ENCODE data around the gene AGRN. TPM values are rescaled to one million over a fixed set of nuclear protein-coding genes. Genes with fewer than 3 reads are reported as not detected.

AGRN gene
- total RNA-seq, 1 donor from 2014 or later = 166 TPM

DNA sequence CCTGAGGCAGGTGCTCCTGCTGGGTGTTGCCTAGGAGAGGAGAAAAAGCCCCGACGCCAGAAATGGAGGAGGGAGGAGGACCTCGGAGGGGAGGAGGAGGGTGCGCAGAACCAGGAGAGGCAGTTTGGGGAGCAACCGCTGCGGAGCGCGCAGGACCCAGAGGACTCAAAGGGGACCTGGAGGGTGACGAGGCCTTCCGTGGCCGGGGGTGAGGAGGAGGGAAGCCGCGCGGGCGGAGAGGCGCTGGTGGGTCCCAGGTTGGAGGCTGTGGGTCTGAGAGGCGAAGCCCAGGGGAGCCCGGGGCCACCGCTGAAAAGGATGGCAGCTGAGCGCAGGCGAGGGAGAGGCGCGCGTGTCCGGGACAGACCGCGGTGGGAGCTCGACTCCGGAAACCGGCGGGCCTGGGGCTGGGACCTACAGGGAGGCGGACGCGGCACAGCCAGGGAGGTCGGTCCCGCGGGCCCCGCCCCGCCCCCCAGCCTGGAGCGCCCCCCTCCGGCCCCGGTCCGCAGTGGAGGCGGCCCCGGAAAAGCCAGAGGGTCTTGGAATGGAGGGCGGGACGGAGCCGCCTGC lies 39.1 kb downstream of the AGRN start:
- peaks cover 40% of the 10 kb centered on the region for H3K27me3 Mint-ChIP-seq
- TF ChIP-seq, protein P1, sequence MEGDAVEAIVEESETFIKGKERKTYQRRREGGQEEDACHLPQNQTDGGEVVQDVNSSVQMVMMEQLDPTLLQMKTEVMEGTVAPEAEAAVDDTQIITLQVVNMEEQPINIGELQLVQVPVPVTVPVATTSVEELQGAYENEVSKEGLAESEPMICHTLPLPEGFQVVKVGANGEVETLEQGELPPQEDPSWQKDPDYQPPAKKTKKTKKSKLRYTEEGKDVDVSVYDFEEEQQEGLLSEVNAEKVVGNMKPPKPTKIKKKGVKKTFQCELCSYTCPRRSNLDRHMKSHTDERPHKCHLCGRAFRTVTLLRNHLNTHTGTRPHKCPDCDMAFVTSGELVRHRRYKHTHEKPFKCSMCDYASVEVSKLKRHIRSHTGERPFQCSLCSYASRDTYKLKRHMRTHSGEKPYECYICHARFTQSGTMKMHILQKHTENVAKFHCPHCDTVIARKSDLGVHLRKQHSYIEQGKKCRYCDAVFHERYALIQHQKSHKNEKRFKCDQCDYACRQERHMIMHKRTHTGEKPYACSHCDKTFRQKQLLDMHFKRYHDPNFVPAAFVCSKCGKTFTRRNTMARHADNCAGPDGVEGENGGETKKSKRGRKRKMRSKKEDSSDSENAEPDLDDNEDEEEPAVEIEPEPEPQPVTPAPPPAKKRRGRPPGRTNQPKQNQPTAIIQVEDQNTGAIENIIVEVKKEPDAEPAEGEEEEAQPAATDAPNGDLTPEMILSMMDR (conservative IDR thresholded peaks at IDR 0.05) = peak; percentile 69
- peak overlapping the region; percentile 79 for H3K4me3 Mint-ChIP-seq
- no peaks in the 10 kb centered on the region for H3K9me3 Mint-ChIP-seq
- no peak for DNase-seq (ENCODE audit: extremely low spot score, unreplicated experiment)
- H3K36me3 Mint-ChIP-seq = no peaks in the 10 kb centered on the region
- H3K27ac Mint-ChIP-seq = no peak overlapping the region
- H3K4me1 Mint-ChIP-seq (ENCODE audit: unreplicated experiment) = peaks cover 5% of the 10 kb centered on the region

DNA sequence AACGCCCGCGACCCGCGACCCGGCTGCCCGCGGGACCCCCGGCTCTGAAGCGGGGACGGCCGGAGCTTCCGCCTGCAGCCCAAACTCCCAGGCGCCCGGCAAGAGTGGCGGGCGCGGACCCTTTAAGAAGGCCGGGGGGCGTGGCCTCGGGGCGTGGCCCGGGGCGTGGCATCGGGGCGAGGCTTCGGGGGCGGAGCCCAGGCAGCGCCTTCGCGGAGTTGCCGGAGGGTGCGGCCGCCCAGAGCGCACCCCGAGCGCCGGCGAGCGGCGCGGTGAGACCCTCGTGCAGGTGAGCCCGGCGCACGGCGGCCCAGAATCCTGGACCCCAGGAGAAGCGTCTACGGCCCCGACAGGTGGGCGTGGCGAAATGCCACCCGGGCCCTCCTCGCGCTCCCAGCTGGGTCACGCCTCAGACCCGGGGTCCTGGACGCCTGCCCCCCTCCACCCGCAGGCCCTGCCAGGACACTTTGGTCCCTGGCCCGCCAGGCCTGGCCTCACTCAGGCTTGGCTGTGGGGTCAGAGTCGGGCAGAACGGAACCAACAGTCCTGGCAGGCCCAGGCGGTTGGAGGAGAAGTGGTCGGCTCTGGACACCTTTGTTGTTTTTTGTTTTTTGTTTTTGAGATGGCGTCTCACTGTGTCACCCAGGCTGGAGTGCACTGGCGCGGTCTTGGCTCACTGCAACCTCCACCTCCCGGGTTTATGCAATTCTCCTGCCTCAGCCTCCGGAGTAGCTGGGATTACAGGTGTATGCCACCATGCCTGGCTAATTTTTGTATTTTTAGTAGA lies 39.8 kb downstream of the AGRN start:
- no peak for DNase-seq (ENCODE audit: extremely low spot score, unreplicated experiment)
- Mint-ChIP-seq H3K27me3 (peaks cover 40% of the 10 kb centered on the region), H3K27ac (no peak overlapping the region), H3K4me1 (ENCODE audit: unreplicated experiment) (peaks cover 5% of the 10 kb centered on the region), H3K4me3 (peak overlapping the region; percentile 45), H3K36me3 (no peaks in the 10 kb centered on the region), H3K9me3 (no peaks in the 10 kb centered on the region)
- TF ChIP-seq, protein P1 (conservative IDR thresholded peaks at IDR 0.05) = no peak

DNA sequence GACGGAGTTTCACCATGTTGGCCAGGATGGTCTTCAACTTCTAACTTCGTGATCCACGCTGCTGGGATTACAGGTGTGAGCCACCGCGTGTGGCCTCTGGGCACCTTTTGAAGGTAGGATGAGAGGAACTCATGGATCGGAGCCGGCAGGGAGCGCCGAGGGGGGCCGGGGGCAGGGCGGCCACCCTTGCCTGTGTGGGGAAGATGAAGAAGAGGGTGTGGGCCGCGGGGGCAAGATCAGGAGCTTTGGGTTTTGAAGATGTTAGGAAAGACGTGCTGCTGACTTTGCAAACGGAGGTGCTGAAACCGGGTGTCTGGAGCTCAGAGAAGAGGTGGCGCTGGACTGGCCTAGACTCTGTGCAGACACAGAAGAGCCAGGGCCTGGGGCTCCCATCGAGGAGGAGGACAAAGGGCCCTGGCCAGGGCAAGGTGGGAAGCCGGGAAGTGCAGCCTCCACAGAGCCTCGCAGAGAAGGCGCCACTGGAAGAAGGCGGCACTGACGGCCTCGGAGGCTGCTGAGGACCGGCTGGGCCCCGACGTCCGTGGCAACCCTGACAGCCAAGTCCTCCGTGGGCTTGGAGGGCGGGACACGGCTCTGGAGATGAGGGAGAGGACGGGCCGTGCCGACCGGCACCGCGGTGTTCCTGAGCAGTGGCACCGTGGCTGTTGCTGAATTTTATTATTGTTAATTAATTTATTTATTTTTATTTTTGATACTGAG lies 40.5 kb downstream of the AGRN start:
- TF ChIP-seq, protein P1 (conservative IDR thresholded peaks at IDR 0.05) = no peak
- Mint-ChIP-seq H3K4me3 (peak overlapping the region; percentile 45), H3K4me1 (ENCODE audit: unreplicated experiment) (peaks cover 5% of the 10 kb centered on the region), H3K27me3 (peaks cover 41% of the 10 kb centered on the region), H3K36me3 (no peaks in the 10 kb centered on the region), H3K9me3 (no peaks in the 10 kb centered on the region), H3K27ac (no peak overlapping the region)
- no peak for DNase-seq (ENCODE audit: extremely low spot score, unreplicated experiment)

DNA sequence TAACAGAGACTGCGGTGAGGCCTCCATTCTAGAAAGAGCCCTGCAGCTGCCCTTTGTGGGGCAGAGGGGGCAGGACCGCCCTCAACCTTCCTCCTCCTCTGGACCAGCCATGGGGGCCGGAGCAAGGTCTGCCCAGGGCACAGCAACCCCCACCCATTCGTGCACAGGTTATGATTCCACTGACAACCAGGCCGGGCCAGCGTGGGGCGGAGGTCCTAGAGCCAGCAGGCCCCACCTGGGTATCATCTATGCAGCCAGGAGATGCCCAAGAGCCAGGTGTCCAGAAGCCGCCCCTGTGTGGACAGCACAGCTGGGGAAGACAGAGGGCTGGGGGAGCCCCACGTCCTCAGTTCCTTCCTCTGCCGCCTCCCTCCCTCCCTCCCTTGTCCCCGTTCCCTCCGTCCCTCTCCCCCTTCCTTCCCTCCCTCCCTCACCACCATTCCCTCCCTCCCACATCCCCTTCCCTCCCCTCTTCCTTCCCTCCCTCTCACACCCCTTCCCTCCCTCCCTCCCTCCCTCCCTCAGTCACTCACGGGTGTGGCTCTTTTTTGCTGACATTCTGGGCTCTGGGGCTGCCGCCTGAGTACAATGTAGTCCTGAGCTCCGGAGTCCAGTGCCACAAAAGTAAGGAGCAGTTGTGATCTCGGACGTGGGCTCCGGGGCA lies 41.9 kb downstream of the AGRN start:
- Mint-ChIP-seq H3K27me3 (peaks cover 42% of the 10 kb centered on the region), H3K4me1 (ENCODE audit: unreplicated experiment) (peaks cover 5% of the 10 kb centered on the region), H3K9me3 (no peaks in the 10 kb centered on the region), H3K4me3 (no peak overlapping the region), H3K36me3 (no peaks in the 10 kb centered on the region), H3K27ac (no peak overlapping the region)
- TF ChIP-seq, protein P1 (conservative IDR thresholded peaks at IDR 0.05) = no peak
- DNase-seq (ENCODE audit: extremely low spot score, unreplicated experiment) = no peak

DNA sequence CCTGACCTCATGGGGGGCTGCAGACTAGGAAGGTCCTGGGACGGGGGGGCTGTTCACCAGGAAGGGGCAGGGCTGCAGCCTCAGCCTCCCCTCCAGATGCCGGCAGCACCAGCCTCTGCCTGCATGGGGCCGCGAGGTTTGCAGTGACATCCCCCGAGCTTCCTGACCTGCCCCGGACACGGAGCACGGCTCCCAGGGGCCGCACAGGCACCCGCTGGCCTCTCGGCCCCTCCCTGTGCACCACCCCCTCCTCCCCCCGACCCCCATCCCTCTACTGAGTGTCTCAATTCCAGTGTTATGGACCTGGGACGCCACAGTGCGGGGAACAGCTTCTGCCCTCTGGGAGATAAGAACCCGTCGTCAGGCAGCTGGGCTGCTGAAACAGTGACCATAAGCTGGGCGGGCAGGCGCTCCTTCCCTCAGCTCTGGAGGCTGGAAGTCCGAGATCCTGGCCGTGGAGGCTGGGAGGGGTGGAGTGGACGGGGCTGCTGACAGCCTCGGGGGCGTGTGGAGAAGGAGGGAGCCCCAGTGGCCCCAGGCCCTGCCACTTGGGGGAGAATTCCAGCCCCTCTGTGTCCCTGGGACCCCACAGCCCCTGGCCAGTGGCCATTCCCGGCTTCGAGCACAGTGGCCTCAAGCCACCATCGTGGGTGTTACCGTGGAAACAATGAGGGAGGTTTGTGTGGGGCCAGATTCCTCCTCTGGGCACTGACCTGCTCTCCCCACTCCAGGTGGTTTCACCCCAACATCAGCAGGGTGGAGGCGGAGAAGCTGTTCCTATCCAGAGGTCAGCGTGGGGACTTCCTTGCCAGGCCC lies 42.6 kb downstream of the AGRN start:
- H3K27ac Mint-ChIP-seq = no peak overlapping the region
- TF ChIP-seq, protein P1 (conservative IDR thresholded peaks at IDR 0.05) = no peak
- H3K4me3 Mint-ChIP-seq = no peak overlapping the region
- H3K36me3 Mint-ChIP-seq = no peaks in the 10 kb centered on the region
- no peaks in the 10 kb centered on the region for H3K9me3 Mint-ChIP-seq
- peaks cover 5% of the 10 kb centered on the region for H3K4me1 Mint-ChIP-seq (ENCODE audit: unreplicated experiment)
- DNase-seq (ENCODE audit: extremely low spot score, unreplicated experiment) = no peak
- H3K27me3 Mint-ChIP-seq = peaks cover 36% of the 10 kb centered on the region
